Activated naive CD8-positive, alpha-beta T cell (primary cell): ENCODE measurements around the gene MMP2.

Experiments
- H3K27ac Mint-ChIP-seq: one replicate; pipeline ENCODE4 v1.8.0; 2021; ENCODE audit warnings: mixed read lengths
- H3K27me3 Mint-ChIP-seq: one replicate; pipeline ENCODE4 v1.8.0; 2021; ENCODE audit warnings: mixed read lengths
- H3K36me3 Mint-ChIP-seq: one replicate; pipeline ENCODE4 v1.8.0; 2021; ENCODE audit warnings: mixed read lengths
- H3K4me1 Mint-ChIP-seq: one replicate; pipeline ENCODE4 v1.8.0; 2021; ENCODE audit warnings: low read depth, mixed read lengths
- H3K4me3 Mint-ChIP-seq: one replicate; pipeline ENCODE4 v1.8.0; 2021; ENCODE audit warnings: mild to moderate bottlenecking, mixed read lengths
- H3K9me3 Mint-ChIP-seq: one replicate; pipeline ENCODE4 v1.8.0; 2021; ENCODE audit warnings: low read depth, mixed read lengths

The MMP2 gene

GRCh38 chr16:55508941-55509931 is 30.2 kb downstream of the MMP2 start, which contains the start of gene LPCAT2:
Gene LPCAT2 (plus strand): TSS chr16:55509072. CDS start chr16:55509182, 110 bp downstream.
- Mint-ChIP-seq H3K4me1 (peaks cover 3% of the 10 kb centered on the region), H3K9me3 (peaks cover 9% of the 10 kb centered on the region), H3K27me3 (peaks cover 19% of the 10 kb centered on the region), H3K4me3 (peak within 1 kb of the TSS; percentile 75), H3K36me3 (no peaks in the 10 kb centered on the region), H3K27ac (no peak within 1 kb of the TSS)

GRCh38 chr16:55510185-55510805 is 31.3 kb downstream of the MMP2 start:
- peaks cover 19% of the 10 kb centered on the region for H3K27me3 Mint-ChIP-seq
- H3K36me3 Mint-ChIP-seq = no peaks in the 10 kb centered on the region
- H3K4me3 Mint-ChIP-seq = peak overlapping the region; percentile 30
- peaks cover 9% of the 10 kb centered on the region for H3K9me3 Mint-ChIP-seq
- H3K4me1 Mint-ChIP-seq = peaks cover 3% of the 10 kb centered on the region
- H3K27ac Mint-ChIP-seq = no peak overlapping the region

GRCh38 chr16:55512941-55513340 is 33.9 kb downstream of the MMP2 start:
- Mint-ChIP-seq H3K9me3 (peaks cover 9% of the 10 kb centered on the region), H3K4me1 (peaks cover 3% of the 10 kb centered on the region), H3K27me3 (peaks cover 18% of the 10 kb centered on the region), H3K27ac (no peak overlapping the region), H3K4me3 (no peak overlapping the region), H3K36me3 (no peaks in the 10 kb centered on the region)

GRCh38 chr16:55513616-55514015 is 34.6 kb downstream of the MMP2 start:
- Mint-ChIP-seq H3K27me3 (peaks cover 14% of the 10 kb centered on the region), H3K4me1 (peaks cover 1% of the 10 kb centered on the region)

GRCh38 chr16:55515111-55515510 is 36.1 kb downstream of the MMP2 start:
- H3K4me1 Mint-ChIP-seq = no peaks in the 10 kb centered on the region
- no peak overlapping the region for H3K27ac Mint-ChIP-seq
- peaks cover 4% of the 10 kb centered on the region for H3K27me3 Mint-ChIP-seq
- H3K9me3 Mint-ChIP-seq = peaks cover 15% of the 10 kb centered on the region
- no peaks in the 10 kb centered on the region for H3K36me3 Mint-ChIP-seq
- no peak overlapping the region for H3K4me3 Mint-ChIP-seq

More at GRCh38 chr16:55513616-55514015, 34.6 kb downstream of the MMP2 start:
- no peak overlapping the region for H3K27ac Mint-ChIP-seq
- peaks cover 13% of the 10 kb centered on the region for H3K9me3 Mint-ChIP-seq
- H3K4me3 Mint-ChIP-seq = no peak overlapping the region
- H3K36me3 Mint-ChIP-seq = no peaks in the 10 kb centered on the region

- no peaks in the 10 kb centered on the region for H3K36me3 Mint-ChIP-seq
- H3K4me3 Mint-ChIP-seq = no peak overlapping the region
- H3K27ac Mint-ChIP-seq = no peak overlapping the region
- peaks cover 12% of the 10 kb centered on the region for H3K9me3 Mint-ChIP-seq
- H3K27me3 Mint-ChIP-seq = peaks cover 1% of the 10 kb centered on the region
- H3K4me1 Mint-ChIP-seq = no peaks in the 10 kb centered on the region
These were observed 42.8 kb downstream of the MMP2 start for GRCh38 chr16:55521792-55522191.

GRCh38 chr16:55526441-55526840 is 47.4 kb downstream of the MMP2 start:
- Mint-ChIP-seq H3K4me1 (no peaks in the 10 kb centered on the region), H3K4me3 (no peak overlapping the region), H3K27me3 (peaks cover 8% of the 10 kb centered on the region), H3K27ac (no peak overlapping the region), H3K36me3 (no peaks in the 10 kb centered on the region), H3K9me3 (peaks cover 7% of the 10 kb centered on the region)

GRCh38 chr16:55527885-55528284 is 48.9 kb downstream of the MMP2 start:
- H3K4me3 Mint-ChIP-seq = no peak overlapping the region
- H3K9me3 Mint-ChIP-seq = no peaks in the 10 kb centered on the region
- peaks cover 8% of the 10 kb centered on the region for H3K27me3 Mint-ChIP-seq
- H3K4me1 Mint-ChIP-seq = no peaks in the 10 kb centered on the region
- no peaks in the 10 kb centered on the region for H3K36me3 Mint-ChIP-seq
- no peak overlapping the region for H3K27ac Mint-ChIP-seq

GRCh38 chr16:55529018-55529417 is 50.0 kb downstream of the MMP2 start:
- H3K27ac Mint-ChIP-seq = no peak overlapping the region
- no peaks in the 10 kb centered on the region for H3K9me3 Mint-ChIP-seq
- H3K27me3 Mint-ChIP-seq = peaks cover 8% of the 10 kb centered on the region
- H3K4me1 Mint-ChIP-seq = no peaks in the 10 kb centered on the region
- H3K4me3 Mint-ChIP-seq = no peak overlapping the region
- no peaks in the 10 kb centered on the region for H3K36me3 Mint-ChIP-seq

GRCh38 chr16:55530316-55530856 is 51.4 kb downstream of the MMP2 start:
- no peaks in the 10 kb centered on the region for H3K36me3 Mint-ChIP-seq
- H3K27ac Mint-ChIP-seq = no peak overlapping the region
- no peaks in the 10 kb centered on the region for H3K4me1 Mint-ChIP-seq
- no peaks in the 10 kb centered on the region for H3K9me3 Mint-ChIP-seq
- no peak overlapping the region for H3K4me3 Mint-ChIP-seq
- peaks cover 8% of the 10 kb centered on the region for H3K27me3 Mint-ChIP-seq

GRCh38 chr16:55532227-55532626 is 53.2 kb downstream of the MMP2 start:
- H3K27me3 Mint-ChIP-seq = peaks cover 8% of the 10 kb centered on the region
- no peaks in the 10 kb centered on the region for H3K9me3 Mint-ChIP-seq
- no peaks in the 10 kb centered on the region for H3K4me1 Mint-ChIP-seq
- no peak overlapping the region for H3K4me3 Mint-ChIP-seq
- no peak overlapping the region for H3K27ac Mint-ChIP-seq
- H3K36me3 Mint-ChIP-seq = no peaks in the 10 kb centered on the region

GRCh38 chr16:55534756-55535155 is 55.8 kb downstream of the MMP2 start:
- Mint-ChIP-seq H3K27me3 (peaks cover 3% of the 10 kb centered on the region), H3K9me3 (no peaks in the 10 kb centered on the region), H3K4me1 (no peaks in the 10 kb centered on the region), H3K27ac (no peak overlapping the region), H3K36me3 (no peaks in the 10 kb centered on the region), H3K4me3 (no peak overlapping the region)

- Mint-ChIP-seq H3K27me3 (no peaks in the 10 kb centered on the region), H3K4me1 (no peaks in the 10 kb centered on the region), H3K9me3 (no peaks in the 10 kb centered on the region), H3K4me3 (no peak overlapping the region), H3K27ac (no peak overlapping the region), H3K36me3 (no peaks in the 10 kb centered on the region)
These were observed 60.1 kb downstream of the MMP2 start for GRCh38 chr16:55539049-55539448.

GRCh38 chr16:55539488-55539887 is 60.5 kb downstream of the MMP2 start:
- Mint-ChIP-seq H3K27me3 (peaks cover 2% of the 10 kb centered on the region), H3K9me3 (no peaks in the 10 kb centered on the region), H3K36me3 (no peaks in the 10 kb centered on the region), H3K4me1 (no peaks in the 10 kb centered on the region), H3K4me3 (no peak overlapping the region), H3K27ac (no peak overlapping the region)

GRCh38 chr16:55540221-55540620 is 61.2 kb downstream of the MMP2 start:
- H3K4me3 Mint-ChIP-seq = no peak overlapping the region
- peaks cover 2% of the 10 kb centered on the region for H3K27me3 Mint-ChIP-seq
- no peaks in the 10 kb centered on the region for H3K9me3 Mint-ChIP-seq
- H3K36me3 Mint-ChIP-seq = no peaks in the 10 kb centered on the region
- H3K27ac Mint-ChIP-seq = no peak overlapping the region
- no peaks in the 10 kb centered on the region for H3K4me1 Mint-ChIP-seq
